ENCODE results near the gene C12orf60.

The C12orf60 gene

GRCh38 chr12:14834509-14834908 lies 31.0 kb downstream of the C12orf60 start:
- peak; percentile 60 for DNase-seq (ENCODE audit: low read depth)

DNA sequence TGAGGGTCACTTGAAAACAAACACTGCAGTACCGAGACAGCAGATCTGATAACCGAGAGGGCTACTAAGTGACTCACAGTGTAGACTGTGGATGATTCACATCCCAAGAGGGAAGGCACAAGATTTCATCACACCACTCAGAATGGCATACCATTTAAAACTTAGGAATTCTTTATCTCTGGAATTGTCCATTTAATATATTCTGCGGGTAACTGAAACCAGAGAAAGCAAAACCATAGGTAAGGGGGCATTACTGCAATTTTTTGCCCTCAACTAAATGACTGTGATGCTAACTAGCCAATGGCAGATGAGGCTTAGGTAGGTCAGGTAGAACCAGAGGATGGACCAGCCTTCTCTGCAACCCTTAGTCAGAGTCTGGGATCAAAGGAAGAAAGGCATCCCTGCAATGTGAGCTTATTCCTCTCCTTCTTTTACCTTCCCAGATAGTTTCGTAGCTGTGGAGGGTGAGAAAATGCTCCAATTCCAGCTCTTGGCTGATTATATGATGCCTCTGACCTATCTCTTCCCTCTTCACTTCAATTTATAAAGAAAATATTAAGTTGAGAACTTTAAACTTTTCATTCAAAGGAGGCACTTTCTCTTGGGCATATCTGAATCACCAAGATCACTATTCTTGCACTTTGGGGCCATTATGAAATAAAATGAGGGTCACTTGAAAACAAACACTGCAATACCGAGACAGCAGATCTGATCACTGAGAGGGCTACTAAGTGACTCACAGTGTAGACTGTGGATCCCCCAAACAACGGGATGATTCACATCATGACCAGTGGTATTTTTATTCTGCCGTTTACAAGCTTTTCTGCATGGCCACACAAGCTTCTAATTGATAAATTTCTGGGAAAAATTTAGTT lies 33.1 kb downstream of the C12orf60 start:
- DNase-seq (ENCODE audit: low read depth), result peak; percentile 96

- no peak for DNase-seq (ENCODE audit: low read depth)
Observed at GRCh38 chr12:14839262-14839661, 35.8 kb downstream of the C12orf60 start.

GRCh38 chr12:14840616-14841015 lies 37.1 kb downstream of the C12orf60 start:
- DNase-seq (ENCODE audit: low read depth), result no peak

GRCh38 chr12:14841761-14842160 lies 38.3 kb downstream of the C12orf60 start:
- peak; percentile 35 for DNase-seq (ENCODE audit: low read depth)

DNA sequence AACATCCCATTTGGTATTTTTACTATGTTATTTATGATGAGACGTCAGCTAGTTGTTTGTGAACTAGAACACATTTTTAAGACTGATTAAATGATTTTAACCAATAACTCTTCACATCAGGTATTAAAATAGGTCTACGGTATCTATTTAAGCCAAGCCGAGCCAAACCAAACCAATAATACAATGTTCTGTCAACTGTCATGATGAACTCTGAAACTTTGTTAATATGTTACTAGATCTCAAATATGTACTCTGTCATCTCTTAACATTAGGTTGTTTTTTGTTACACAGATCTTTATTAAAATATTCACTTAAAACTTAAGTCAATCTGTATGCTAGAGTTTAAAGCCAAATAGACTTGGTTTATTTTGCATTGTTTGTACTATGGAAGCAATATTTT lies 38.8 kb downstream of the C12orf60 start:
- DNase-seq (ENCODE audit: low read depth), result no peak

GRCh38 chr12:14843425-14843887 lies 40.0 kb downstream of the C12orf60 start, which contains the start of gene ART4:
ART4 (minus strand) TSS chr12:14843526; CDS start chr12:14843113, 413 bp downstream.
- DNase-seq (ENCODE audit: low read depth), result peak; percentile 33

DNA sequence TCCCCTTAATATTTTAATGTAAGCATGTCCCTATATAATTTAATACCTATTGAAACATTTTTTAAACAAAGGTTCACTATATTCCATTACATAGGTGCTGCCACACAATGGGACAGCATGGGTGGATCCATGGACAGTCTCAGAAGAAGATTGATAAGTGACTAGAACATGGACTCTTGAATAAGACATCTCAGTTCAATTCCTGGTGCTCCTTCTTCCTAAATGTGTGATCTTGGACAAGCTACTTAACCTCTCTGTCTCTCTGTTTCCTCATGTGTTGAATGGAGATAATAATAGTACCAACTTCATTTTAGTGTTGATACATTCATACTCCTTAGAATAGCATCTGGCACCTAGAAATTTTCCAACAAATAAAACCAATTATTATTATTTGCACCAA lies 40.9 kb downstream of the C12orf60 start:
- no peak for DNase-seq (ENCODE audit: low read depth)

DNA sequence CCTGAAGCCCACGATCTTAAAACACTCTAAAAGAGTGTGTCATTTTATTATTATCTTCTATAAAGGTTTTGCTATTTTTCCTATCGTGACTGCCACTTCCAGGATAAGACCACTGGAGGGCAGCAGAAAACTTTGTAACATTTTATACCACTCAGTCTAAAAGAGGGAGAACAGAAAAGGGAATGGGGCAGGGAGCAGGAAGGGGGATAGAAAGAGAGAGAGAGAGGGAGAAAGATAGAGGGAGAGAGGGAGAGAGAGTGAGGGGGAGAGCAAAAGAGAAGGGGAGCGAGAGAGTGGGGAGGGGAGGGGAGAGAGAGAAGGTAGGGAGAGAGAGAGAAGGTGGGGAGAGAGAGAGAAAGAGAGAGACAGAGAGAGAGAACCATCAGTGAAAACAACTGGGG lies 41.9 kb downstream of the C12orf60 start:
- peak; percentile 55 for DNase-seq (ENCODE audit: low read depth)

DNA sequence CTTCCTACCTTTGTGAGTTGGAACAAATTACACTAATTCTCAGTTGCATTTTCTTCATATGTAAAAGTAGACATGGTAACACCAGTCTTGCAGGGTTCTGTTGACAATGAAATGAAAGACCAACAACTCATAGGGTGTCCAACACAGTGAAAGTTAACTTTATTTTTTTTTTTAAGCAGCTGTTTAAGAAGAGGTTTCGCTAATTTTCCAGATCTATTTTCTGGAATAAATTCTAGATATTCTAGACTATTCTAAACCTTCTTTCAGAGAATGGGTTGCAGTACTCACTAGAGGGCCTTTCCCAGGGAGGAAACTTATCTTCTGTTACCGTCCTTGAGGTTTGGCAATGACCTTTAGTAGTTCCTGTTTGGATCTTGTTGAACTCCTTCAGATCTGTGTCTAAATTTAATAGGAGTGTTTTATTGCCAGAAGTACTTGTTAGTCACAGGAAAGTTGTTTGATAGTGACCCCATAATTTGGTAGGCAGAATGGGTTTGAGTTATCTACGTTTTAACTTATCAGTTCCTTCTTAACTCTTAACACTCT lies 42.6 kb downstream of the C12orf60 start:
- DNase-seq (ENCODE audit: low read depth), result peak; percentile 16

DNA sequence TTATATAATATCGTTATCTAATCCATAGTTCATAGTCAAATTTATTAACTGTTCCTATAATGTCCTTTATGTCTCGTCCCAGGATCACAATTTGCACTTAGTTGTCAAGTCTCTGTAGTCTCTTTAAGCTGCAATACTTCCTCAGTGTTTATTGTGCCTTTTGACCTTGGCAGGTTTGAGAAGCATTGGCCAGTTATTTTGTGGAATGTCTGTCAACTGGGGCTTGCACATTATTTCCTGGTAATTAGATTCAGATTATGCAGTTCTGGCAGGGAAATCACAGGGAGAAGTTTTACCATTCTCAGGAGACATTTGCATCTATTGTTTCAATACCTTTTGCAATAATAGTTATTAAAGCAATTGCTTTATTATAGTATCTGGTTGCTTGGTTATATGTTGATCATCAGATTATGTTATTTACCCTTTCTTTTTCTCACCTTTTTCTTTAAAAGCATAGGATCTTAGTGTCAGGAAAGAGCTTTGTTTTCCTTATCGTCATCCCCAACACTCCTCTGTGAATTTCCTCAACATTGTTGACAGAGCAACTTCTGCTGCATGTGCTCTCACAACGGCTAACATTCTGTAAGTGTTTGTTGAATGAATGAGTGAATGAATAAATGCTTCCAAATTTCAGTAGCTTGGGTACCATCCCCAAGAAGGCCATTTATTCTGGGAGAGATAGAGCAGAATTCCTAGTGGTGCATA lies 43.6 kb downstream of the C12orf60 start:
- DNase-seq (ENCODE audit: low read depth), result no peak

- no peak for DNase-seq (ENCODE audit: low read depth)
Observed at GRCh38 chr12:14849661-14850060, 46.2 kb downstream of the C12orf60 start.

DNA sequence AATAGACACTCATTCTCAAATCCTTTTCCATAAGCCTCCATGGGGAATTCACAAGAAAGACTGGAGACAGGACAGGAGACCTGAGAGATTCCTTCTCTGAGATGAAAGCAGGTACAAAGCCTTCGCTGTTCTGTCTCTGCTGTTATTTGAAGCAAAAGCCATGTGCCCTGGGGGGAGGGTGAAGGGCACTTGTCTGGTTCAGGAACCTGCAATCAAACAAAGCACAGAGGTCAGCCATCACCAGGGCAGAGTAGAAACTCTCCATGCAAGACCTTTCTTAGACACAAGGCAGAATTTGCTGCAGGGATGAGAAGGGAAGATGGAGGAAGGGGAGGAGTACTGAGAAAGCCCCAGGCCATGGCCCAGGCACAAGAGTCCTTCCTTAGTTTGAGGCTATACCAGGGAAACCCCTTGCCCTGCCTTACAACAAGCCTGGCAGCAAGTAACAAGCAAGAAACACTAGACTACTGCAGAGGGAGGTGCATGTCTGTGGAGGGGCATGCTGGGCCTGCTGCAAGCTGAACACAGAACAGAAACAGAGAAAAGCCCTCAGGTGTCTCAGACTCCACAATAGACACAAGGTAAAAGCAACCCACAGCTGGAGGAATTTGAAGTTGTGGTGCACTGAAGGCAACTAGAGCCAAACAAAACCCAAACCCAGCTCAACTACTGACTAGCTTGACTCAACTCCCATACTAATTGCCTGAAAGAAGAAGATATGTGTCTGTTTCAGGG lies 47.6 kb downstream of the C12orf60 start:
- no peak for DNase-seq (ENCODE audit: low read depth)

- DNase-seq (ENCODE audit: low read depth), result no peak
Observed at GRCh38 chr12:14852880-14853279, 49.4 kb downstream of the C12orf60 start.

DNA sequence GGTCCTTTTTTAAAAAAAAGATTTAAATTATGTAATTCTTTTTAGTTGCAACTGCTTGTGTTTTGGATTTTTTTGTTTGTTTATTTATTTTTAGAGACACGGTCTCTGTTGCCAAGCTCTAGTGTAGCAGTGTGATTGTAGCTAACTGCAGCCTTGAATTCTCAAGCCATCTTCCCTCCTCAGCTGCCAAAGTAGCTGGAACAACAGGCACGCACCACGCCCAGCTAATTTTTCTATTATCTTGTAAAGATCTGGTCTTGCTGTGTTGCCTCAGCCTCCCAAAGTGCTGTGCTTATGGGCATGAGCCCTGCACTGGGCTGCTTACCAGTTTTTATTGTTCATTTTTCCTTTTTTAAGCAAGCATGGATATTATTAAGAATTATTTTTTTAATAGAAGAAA lies 50.5 kb downstream of the C12orf60 start:
- DNase-seq (ENCODE audit: low read depth), result no peak

DNA sequence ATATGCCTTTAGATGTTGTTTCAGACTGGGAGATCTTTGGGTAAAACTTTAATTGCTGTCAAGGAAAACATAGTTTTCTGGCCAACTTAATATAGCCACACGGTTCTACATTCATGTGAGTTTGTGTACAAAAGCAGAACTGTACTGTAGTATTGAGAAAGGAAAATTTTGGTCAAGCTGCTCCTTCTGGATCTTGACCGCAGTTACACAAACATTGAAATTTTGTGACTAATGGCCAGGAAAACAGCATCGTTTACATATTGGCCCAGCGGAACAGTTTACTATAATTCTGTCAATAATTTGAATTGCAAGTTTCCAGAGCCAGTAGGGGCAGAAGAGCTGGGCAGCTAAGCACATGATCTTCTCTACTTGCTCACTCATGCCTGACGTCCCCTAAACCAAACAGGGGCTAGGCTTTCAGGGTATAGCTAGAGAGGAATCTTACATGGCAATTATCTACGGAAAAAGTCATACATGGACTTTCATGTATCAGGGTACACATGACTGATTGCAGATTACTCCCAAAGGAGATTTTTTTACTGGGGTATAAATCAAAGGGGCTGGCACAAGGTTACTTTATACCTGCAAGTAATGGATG lies 51.2 kb downstream of the C12orf60 start:
- no peak for DNase-seq (ENCODE audit: low read depth)

DNA sequence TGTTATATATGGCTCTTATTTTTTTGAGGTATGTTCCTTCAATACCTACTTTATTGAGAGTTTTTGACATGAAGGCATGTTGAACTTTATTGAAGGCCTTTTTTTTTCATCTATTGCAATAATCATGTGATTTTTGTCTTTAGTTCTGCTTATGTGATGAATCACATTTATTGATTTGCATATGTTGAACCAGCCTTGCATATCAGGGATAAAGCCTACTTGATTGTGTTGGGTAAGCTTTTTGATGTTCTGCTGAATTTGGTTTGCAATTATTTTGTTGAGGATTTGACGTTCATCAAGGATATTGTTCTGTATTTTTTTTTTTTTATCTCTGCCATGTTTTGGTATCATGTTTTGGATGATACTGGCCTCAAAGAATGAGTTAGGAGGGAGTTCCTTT lies 55.0 kb downstream of the C12orf60 start:
- DNase-seq (ENCODE audit: low read depth), result no peak

DNA sequence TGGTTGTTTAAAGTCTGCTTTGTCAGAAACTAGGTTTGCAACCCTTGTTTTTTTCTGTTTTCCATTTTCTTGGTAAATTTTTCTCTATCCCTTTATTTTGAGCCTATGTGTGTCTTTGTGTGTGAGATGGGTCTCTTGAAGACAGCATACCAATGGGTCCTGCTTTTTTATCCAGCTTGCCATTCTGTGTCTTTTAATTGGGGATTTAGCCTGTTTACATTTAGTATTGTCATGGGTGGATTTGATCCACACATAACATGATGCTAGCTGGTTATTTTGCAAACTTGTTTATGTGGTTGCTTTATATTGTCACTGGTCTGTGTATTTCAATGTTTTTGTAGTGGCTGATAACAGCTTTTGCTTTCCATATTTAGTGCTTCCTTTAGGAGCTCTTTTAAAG lies 57.0 kb downstream of the C12orf60 start:
- no peak for DNase-seq (ENCODE audit: low read depth)

DNA sequence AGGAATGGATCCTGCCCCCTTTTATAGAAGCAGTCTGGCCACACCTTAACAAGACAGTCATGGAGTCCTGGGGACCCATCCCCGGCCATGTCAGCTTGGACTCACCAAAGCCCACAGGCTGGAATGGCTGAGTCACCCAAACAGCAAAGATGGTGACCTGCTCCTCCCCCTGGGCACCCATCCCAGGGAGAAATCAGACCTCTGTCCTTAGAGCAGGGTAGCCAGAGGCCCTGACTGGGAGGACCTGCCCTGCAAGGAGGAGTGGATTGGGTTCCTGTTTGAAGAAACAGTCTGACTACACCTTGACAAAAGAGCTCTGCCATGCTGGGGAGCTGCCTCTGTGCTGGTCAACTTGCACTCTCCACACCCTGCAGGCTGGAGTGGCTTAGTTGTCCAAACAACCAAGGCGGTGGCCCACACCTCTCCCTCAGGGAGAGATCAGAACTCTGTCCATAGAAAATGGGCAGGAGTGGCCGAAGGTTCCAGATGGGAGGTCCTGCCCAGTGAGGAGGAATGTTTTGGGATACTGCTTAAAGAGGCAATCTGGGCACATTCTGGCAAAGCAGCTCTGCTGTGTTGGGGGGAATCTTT lies 65.5 kb downstream of the C12orf60 start:
- no peak for DNase-seq (ENCODE audit: low read depth)

GRCh38 chr12:14871247-14871646 lies 67.8 kb downstream of the C12orf60 start:
- DNase-seq (ENCODE audit: low read depth), result no peak

DNA sequence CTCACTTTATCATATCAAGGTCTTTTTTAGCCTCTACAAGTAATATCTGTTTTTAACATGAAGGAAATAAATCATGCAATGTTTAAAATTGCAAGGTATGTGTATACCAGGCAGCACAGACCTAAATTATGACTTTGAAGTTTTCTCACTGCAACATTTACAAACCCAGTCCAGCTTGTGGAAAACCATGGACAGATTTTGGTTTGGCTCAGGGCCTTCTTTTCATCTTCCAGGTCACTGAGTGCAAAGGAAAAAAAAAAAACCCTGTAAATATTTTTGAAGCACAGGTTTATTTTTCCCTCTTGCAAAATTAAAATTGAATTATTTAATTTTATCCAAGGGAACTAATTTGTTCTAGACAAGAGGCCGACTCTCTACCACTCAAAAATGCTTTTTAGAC lies 68.4 kb downstream of the C12orf60 start:
- DNase-seq (ENCODE audit: low read depth), result peak; percentile 24
